ENCODE data around the gene MNT.

The MNT gene

DNA sequence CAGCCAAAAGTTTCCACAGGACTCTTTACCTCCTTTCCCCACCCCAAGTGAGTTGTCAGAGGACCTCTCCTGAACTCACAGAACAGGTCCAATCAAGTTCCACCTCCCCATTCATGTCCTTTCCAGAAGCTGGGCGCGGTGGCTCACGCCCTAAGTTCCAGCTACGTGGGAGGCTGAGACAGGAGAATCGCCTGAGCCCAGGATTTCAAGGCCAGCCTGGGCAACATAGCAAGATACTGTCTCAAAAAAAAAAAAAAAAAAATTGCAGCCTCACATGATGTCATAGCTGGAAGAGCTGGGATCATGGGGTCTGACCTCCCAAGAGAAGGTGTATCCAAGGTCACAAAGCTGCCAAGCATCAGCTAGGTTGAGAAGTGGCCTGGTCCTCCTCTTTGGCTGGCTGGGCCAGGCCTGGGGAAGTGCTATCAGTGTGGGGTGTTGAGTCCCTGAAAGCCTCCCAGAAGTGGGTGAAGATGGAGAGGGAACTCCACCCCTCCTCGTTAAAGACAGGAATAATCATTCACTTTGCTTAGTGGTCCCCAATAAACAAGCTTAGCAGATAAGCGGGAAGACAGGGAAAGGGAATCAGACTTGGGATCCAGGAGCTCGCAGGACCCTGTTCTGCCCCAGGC, 5.5 kb upstream of the MNT start:
- intact Hi-C loops (cut with micrococcal nuclease) = no loop called here
- H3K36me3 Mint-ChIP-seq (ENCODE audit: low read depth) = peaks cover 14% of the 10 kb centered on the region
- H3K4me1 Mint-ChIP-seq (ENCODE audit: low read depth) = peaks cover 58% of the 10 kb centered on the region
- peak overlapping the region; percentile 49 for H3K4me3 Mint-ChIP-seq
- no peaks in the 10 kb centered on the region for H3K27me3 Mint-ChIP-seq
- no peaks in the 10 kb centered on the region for H3K9me3 Mint-ChIP-seq
- peak overlapping the region; percentile 95 for H3K27ac Mint-ChIP-seq

DNA sequence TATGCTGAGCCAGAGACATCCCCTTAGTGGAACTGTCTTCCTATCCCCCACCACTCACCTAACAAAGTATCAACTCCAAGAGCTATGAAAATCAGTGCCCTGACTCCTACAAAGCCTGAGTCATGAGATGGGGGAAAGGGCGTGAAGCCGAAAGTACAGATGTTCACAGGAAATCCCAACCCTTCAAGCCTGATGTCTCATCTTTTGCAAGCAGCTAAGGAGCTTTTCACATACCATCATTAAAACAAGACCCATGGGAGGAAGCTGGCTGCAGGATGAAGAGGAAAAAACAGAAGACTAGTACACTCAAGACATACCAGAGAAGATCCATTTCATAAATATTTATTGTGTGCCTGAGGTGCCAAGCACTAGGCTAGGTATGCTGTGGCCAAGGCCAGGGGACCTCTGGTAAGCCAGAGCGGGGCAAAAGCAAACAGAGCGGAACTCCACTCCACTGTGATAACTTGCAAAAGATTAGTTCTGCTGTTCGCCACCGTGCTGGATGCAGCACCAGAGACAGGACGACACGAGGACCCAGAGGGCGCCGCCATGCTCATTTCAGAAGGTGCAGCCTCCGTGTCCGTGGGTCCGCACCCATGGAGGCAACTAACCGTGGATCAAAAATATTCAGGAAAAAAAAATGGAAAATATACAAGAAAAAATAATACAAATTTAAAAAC, 4.5 kb upstream of the MNT start:
- no peaks in the 10 kb centered on the region for H3K27me3 Mint-ChIP-seq
- H3K4me1 Mint-ChIP-seq (ENCODE audit: low read depth) = peaks cover 58% of the 10 kb centered on the region
- H3K36me3 Mint-ChIP-seq (ENCODE audit: low read depth) = peaks cover 11% of the 10 kb centered on the region
- H3K4me3 Mint-ChIP-seq = peak overlapping the region; percentile 24
- peak overlapping the region; percentile 95 for H3K27ac Mint-ChIP-seq
- no peaks in the 10 kb centered on the region for H3K9me3 Mint-ChIP-seq
- intact Hi-C loops (cut with micrococcal nuclease) = no loop called here

DNA sequence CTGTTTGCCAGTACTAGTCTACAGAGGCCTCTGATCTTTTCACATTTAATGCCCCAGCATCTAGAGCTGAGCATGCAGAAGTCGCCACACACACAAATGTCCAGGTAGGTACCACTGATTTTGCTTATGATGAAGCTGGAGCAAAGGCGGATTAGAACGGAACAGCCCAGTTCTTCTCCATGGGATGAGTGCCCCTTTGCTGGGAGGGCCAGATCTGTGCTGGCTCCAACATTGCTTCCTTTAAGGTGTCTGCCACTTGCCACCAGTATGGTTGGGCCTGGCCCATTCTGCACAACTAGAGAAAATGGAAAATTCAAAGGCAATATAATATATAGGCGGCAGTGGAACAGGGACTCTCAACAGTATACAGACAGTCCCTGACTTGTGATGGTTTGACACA, 2.2 kb upstream of the MNT start:
- Mint-ChIP-seq H3K36me3 (ENCODE audit: low read depth) (peaks cover 25% of the 10 kb centered on the region), H3K4me3 (no peak overlapping the region), H3K27ac (peak overlapping the region; percentile 95), H3K4me1 (ENCODE audit: low read depth) (peaks cover 73% of the 10 kb centered on the region), H3K9me3 (no peaks in the 10 kb centered on the region), H3K27me3 (no peaks in the 10 kb centered on the region)
- intact Hi-C loops (cut with micrococcal nuclease) = no loop called here

DNA sequence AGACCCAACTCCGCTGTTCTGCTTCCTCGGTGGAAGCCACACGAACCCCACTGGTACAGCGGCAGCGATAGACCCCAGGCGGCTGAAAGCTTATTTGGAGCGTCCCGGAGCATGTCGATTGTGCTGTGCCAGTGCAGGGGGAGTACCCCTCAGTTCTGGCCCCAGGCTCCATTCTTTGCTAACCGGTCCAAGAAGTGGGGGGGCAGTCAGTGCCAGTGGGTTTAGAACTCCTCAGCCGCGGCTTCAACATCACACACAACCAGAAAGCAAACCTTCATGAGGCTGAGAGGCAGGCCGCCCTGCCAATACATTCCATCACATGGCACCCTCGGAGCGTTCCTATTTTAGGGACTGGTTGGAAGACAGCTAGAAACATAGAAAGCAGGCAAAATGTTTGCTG, 1.7 kb upstream of the MNT start:
- peaks cover 73% of the 10 kb centered on the region for H3K4me1 Mint-ChIP-seq (ENCODE audit: low read depth)

DNA sequence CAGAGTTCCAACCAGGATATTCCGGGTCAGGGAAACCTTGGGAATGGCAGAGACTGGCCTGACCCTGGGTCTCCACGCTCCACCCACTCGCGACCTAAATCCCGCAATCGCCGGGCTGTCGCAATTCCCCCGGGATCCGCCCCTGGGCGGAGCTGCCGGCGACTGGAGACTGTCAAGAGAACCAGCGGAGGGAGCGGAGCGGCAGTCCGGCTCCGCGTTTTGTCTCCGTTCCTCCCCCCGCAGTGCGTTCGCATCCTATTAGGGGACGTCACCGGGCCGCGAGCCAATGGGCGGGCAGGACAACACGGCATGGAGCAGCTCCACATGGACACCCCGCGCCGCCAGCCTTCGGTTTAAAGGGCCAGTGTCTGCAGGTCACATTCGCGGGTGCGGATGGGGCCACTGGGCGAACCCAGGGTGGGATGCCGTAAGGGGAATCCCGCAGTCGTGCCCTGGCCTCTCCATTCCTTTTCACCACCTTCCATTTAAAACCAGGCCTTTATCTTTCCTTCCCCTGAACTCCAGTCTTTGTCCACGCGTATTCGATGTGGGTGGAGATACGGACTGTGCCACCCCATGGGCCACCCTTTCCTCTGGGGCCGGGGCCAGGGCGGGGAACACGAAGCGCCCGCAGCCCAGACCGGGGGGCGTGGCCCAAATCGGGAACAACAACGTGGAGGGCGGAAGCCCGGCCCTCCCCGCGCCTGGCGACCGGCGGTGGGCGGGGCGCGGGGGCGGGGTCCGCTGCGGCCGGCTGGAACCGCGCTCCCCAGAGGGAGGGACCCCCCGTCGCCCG, 764 bp upstream of the MNT start:
- peaks cover 27% of the 10 kb centered on the region for H3K36me3 Mint-ChIP-seq (ENCODE audit: low read depth)
- intact Hi-C loops (cut with micrococcal nuclease) = loop anchor here (1.0 kb wide), 1 partner anchor 9 kb away; no protein-coding TSS in a partner anchor
- H3K9me3 Mint-ChIP-seq = no peaks in the 10 kb centered on the region
- peak overlapping the region; percentile 99 for H3K4me3 Mint-ChIP-seq
- peaks cover 73% of the 10 kb centered on the region for H3K4me1 Mint-ChIP-seq (ENCODE audit: low read depth)
- H3K27ac Mint-ChIP-seq = peak overlapping the region; percentile 95
- no peaks in the 10 kb centered on the region for H3K27me3 Mint-ChIP-seq

More for the DNA sequence above, 1.7 kb upstream of the MNT start:
- H3K9me3 Mint-ChIP-seq = no peaks in the 10 kb centered on the region
- H3K4me3 Mint-ChIP-seq = peak overlapping the region; percentile 71
- H3K36me3 Mint-ChIP-seq (ENCODE audit: low read depth) = peaks cover 25% of the 10 kb centered on the region
- intact Hi-C loops (cut with micrococcal nuclease) = no loop called here
- no peaks in the 10 kb centered on the region for H3K27me3 Mint-ChIP-seq
- peak overlapping the region; percentile 95 for H3K27ac Mint-ChIP-seq

DNA sequence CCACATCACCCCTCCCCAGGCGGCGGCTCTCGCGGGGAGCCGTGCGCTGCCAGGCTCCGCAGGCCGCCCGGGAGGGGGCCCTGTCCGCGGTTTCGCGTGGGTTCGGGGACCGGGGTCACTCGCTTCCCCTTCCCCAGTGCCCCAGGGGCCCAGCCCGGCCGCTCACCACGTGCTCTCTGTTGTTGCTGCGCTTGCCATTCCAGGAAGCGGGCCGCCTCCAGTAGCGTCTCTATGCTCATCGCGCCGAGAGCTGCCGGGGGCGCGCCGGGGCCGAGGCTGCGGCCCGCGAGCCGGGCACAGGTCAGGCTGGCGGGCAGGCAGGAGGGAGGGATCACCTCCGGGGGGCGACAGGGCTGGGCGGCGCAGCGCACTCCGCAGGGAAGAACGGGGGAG, 390 bp downstream of the MNT start:
- Mint-ChIP-seq H3K27ac (peak overlapping the region; percentile 95), H3K4me1 (ENCODE audit: low read depth) (peaks cover 73% of the 10 kb centered on the region), H3K27me3 (no peaks in the 10 kb centered on the region), H3K36me3 (ENCODE audit: low read depth) (peaks cover 33% of the 10 kb centered on the region), H3K9me3 (no peaks in the 10 kb centered on the region), H3K4me3 (peak overlapping the region; percentile 99)
- intact Hi-C loops (cut with micrococcal nuclease) = no loop called here

DNA sequence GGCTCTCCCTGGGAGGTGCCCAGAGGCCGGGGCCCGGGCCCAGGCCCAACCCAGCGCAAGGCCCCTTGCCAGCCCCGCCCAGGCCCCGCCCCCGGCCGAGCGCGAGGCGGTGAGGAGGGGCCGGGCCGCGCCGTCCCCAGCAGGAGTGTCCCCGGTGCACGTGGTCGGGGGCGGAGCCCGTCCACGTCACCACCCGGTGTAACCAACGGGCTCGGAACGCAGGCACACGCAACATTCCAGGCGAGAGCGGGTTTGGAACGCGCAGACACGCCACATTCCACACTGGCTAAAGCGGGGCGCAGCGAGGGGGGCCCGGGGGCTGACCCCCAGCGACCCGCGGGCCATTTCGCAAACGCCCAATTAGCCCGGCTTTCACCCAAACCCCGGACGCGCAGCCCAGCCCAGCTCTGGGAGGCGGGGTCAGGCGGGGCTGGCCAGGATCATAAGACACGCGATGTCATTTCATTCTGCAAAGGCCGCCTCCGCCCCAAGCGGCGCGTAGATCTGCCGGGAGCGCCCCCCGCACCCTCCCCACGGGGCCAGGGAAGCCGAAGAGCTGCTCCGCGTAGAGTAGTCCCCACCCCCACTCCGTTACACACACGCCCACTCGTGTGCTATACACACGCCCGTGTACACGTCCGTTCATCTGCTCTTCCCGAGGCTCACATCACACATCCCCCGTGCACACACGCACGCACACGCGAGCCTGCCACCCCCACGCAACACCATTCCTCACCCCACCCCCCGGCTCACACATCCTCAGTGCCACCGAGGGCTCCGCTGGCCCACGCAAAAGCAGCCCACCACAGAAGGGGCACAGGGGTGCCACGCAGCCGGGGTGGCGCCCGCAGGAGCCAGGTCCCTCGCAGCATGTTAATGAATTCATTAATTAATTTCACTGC, 1.0 kb downstream of the MNT start:
- Mint-ChIP-seq H3K36me3 (ENCODE audit: low read depth) (peaks cover 40% of the 10 kb centered on the region), H3K4me1 (ENCODE audit: low read depth) (peaks cover 73% of the 10 kb centered on the region), H3K9me3 (no peaks in the 10 kb centered on the region), H3K27ac (peak overlapping the region; percentile 95), H3K27me3 (no peaks in the 10 kb centered on the region), H3K4me3 (peak overlapping the region; percentile 99)
- intact Hi-C loops (cut with micrococcal nuclease) = loop anchor here (10.0 kb wide), 1 partner anchor 825 kb away; no protein-coding TSS in a partner anchor

DNA sequence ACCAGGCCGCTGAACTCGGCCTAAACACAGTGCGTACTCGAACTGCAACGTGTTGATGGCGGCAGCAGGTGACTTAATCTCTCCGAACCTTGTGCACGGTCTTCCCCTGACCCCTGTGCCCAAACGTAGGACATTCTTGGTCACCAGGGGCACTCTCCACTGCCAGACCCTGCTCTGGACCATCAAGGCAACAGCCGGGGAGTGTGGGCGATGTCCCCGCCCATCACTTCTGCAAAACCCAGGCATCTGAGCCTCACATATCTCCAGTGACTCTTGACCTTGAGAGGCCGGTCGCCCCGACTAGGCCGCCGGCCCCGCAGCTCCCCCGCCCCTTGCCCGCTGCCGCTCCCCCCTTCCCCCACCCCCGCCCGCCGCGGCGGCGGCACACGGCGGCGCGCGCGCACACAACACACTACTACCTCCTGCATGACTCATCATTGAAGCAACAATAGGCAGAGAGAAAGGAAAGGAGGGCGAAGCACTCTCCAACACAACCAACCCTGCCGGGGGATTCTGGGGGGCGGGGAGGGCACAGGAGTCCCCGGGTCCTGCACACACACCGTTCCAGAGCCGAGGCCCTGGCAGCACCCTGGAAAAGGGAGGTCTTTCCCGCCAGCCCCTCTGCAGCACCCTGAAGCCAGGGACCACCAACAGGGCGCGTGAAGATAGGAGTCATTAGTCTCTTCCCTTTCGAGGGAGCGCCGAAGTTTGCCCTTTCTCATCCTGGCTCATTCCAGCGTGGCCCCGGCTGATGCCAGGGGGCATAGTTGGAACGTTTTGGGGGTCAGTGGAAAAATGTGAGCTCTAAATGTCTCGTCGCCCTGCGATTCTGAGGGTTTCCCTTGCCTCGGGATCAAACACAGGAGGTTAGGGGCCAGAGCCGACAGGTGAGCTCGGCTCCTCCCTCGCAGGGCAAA, 1.9 kb downstream of the MNT start:
- Mint-ChIP-seq H3K4me1 (ENCODE audit: low read depth) (peaks cover 73% of the 10 kb centered on the region), H3K27me3 (no peaks in the 10 kb centered on the region)
- intact Hi-C loops (cut with micrococcal nuclease) = loop anchor here (10.0 kb wide), 1 partner anchor 824 kb away; no protein-coding TSS in a partner anchor

DNA sequence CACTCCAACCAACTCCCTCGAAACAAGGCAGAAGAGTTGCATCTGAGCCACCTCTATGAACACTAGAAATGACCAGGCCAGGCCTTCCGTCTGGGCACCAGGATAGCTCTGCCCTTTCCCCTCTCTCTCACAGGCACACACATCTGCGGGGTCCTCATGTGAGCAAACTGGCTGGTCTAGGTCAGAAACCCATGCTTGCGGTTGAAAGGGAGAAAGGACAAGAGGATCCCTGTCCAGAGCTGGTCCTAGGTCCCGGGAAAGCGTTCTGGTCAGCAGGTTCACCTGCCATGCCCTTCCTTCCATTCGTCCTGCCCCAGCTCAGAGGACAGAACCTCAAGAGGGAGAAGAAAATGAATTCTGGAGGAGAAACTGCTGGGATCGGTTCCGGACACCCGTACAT, 2.7 kb downstream of the MNT start:
- intact Hi-C loops (cut with micrococcal nuclease) = loop anchor here (10.0 kb wide), 1 partner anchor 823 kb away; no protein-coding TSS in a partner anchor
- Mint-ChIP-seq H3K9me3 (no peaks in the 10 kb centered on the region), H3K4me3 (peak overlapping the region; percentile 99), H3K4me1 (ENCODE audit: low read depth) (peaks cover 65% of the 10 kb centered on the region), H3K27ac (peak overlapping the region; percentile 95), H3K27me3 (no peaks in the 10 kb centered on the region), H3K36me3 (ENCODE audit: low read depth) (peaks cover 53% of the 10 kb centered on the region)

More for the DNA sequence above, 1.9 kb downstream of the MNT start:
- H3K9me3 Mint-ChIP-seq = no peaks in the 10 kb centered on the region
- peak overlapping the region; percentile 99 for H3K4me3 Mint-ChIP-seq
- H3K36me3 Mint-ChIP-seq (ENCODE audit: low read depth) = peaks cover 48% of the 10 kb centered on the region
- peak overlapping the region; percentile 95 for H3K27ac Mint-ChIP-seq

DNA sequence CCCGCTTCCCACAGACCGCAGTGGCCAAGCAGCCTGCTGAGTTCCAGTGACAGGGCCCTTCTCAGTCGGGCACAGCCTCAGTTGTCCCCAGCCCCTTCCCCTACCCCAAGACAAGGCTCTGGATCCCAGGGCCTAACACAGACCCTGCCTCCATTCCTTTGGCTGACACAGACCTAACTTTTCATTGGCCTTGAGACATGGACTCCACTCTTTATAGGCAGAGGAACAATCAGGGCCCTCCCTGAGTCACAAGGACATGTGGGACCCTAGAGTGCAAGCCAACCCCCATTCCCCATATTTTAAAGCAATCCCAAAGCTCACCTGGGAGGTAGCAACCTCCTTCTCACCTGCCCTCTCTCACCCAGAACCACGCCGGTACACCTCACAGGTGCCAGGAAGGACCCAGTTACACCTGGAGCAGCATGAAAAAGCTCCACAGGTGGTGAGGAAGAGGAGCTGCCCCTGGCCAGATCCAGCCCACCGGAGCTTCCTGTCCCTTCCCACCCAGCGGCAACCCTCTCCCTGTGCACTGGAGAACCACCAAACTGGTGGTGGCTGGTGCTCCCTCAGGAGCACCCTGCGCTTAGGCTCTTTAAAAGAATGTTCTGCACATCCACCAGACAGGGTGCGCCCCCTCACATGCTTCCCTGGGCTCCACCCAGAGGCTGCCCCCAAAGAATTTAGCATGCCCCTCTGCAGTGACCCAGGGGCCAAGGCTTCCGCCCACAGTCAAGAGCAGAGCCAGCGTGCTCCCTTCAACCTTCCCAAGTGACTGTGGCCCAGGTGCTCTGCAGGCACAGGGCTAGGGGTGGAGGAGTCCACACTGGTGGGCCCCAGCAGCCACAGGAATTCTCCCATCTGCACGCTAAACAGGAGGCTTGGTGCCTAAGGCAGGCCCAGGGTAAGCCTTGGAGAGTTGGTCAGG, 3.4 kb downstream of the MNT start:
- Mint-ChIP-seq H3K4me1 (ENCODE audit: low read depth) (peaks cover 59% of the 10 kb centered on the region), H3K9me3 (no peaks in the 10 kb centered on the region), H3K36me3 (ENCODE audit: low read depth) (peaks cover 54% of the 10 kb centered on the region), H3K27ac (peak overlapping the region; percentile 95), H3K27me3 (no peaks in the 10 kb centered on the region), H3K4me3 (peak overlapping the region; percentile 99)
- intact Hi-C loops (cut with micrococcal nuclease) = loop anchor here (10.0 kb wide), 1 partner anchor 823 kb away; no protein-coding TSS in a partner anchor

DNA sequence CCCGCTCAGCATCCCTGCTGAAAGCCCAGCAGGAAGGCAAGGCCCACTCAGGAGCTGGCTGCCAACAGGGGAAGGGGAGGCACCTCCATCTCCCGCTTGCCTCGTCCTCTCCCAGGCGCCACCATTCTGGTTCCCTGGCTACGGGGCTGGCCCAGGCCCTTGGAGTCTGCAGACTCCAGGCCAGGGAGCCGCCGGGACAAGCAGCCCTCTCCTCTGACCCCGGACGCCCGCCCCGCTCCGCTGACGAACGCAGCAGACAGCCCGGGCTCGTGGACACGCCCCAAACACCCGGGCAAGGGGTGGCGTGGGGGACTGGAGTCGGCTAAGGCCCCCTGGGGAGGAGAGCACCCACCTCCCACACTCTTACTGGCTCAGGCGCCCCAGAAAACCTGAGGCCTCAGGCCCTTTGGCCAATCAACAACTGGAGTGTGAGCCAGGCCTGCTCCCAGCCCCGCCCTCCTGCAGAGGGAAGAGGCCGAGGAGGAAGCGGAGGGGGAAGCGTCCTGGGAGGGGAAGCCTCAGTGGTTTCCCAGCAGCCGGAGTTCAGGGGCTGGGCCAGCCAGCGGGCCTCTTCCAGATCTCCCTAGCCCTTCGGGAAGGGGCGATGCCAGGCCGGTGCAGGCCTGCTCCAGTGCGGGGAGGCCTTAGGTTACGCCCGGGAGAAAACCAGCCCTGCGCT, 4.2 kb downstream of the MNT start:
- Mint-ChIP-seq H3K4me3 (peak overlapping the region; percentile 99), H3K36me3 (ENCODE audit: low read depth) (peaks cover 58% of the 10 kb centered on the region), H3K27me3 (no peaks in the 10 kb centered on the region), H3K27ac (peak overlapping the region; percentile 95), H3K4me1 (ENCODE audit: low read depth) (peaks cover 64% of the 10 kb centered on the region), H3K9me3 (no peaks in the 10 kb centered on the region)
- intact Hi-C loops (cut with micrococcal nuclease) = loop anchor here (10.0 kb wide), 1 partner anchor 822 kb away; no protein-coding TSS in a partner anchor

Data from dendritic cell treated with granulocyte-macrophage colony-stimulating factor and Interleukin-4, amounts not matched to agents 40 ng/mL and 50 ng/mL, for 4 days (primary cell).